Sigmoid colon (tissue), 7 donors: ENCODE results near the gene PKMYT1. TPM values are rescaled to one million over a fixed set of nuclear protein-coding genes. Genes with fewer than 3 reads are reported as not detected.

ENCODE experiments used
- DNase-seq: peaks from one replicate; pipeline ENCODE4 v3.0.0-alpha.2; 2019
- H3K27ac ChIP-seq, 4 donors: fragments of 200-600 bp; sonication (generic); one replicate each; pipeline ENCODE4 v1.5.1; 2016 to 2019; ENCODE audit warnings: mild to moderate bottlenecking in 1 of 4
- H3K27me3 ChIP-seq, 3 donors: fragments of 200-600 bp; sonication (generic); one replicate each; pipeline ENCODE4 v1.5.1; 2019; ENCODE audit warnings: mild to moderate bottlenecking in 1 of 3
- H3K36me3 ChIP-seq, 4 donors: fragments of 200-600 bp; sonication (generic); one replicate each; pipeline ENCODE4 v1.5.1; 2016 to 2019
- H3K4me1 ChIP-seq, 4 donors: fragments of 200-600 bp; sonication (generic); one replicate each; pipeline ENCODE4 v1.5.1; 2017 to 2019
- H3K4me3 ChIP-seq, 4 donors: fragments of 200-600 bp; sonication (generic); one replicate each; pipeline ENCODE4 v1.5.1; 2017 to 2019; ENCODE audit warnings: mild to moderate bottlenecking in 2 of 4, moderate library complexity in 1 of 4
- H3K9me3 ChIP-seq, 4 donors: fragments of 200-600 bp in 3 of 4; sonication (generic) in 3 of 4; one replicate each; pipeline versions ENCODE4 v1.5.1 to v1.6.1; 2013 to 2019
- EP300 ChIP-seq, 4 donors: sonication (generic); formaldehyde crosslinking; IDR thresholded peaks; one replicate each; pipeline ENCODE4 v1.6.1; 2017; ENCODE audit warnings: antibody characterized with exemption in 4 of 4
- POLR2A ChIP-seq, 2 donors: fragments of 450-650 bp; IDR thresholded peaks; one replicate each; pipeline ENCODE4 v1.6.1; 2016; ENCODE audit warnings: antibody characterized with exemption in 2 of 2, mild to moderate bottlenecking in 2 of 2, moderate library complexity in 2 of 2
- POLR2AphosphoS5 ChIP-seq, 4 donors: sonication (generic); formaldehyde crosslinking; IDR thresholded peaks; one replicate each; pipeline ENCODE4 v1.6.1; 2017; ENCODE audit warnings: antibody characterized with exemption in 4 of 4
- WGBS, 2 donors: extraction: QIAGEN DNeasy Blood & Tissue Kit; methylation state at CpG; one replicate each; pipeline ENCODE4 v1.1.7; 2013; 5-methylcytosine and 5-hydroxymethylcytosine counted together
- intact Hi-C: fragments of 100-400 bp; cut with DNase I; formaldehyde crosslinking; loops from one replicate; pipeline ENCODE4 v1.15.1; 2023
- polyA plus RNA-seq, 3 donors: library from polyadenylated mRNA; stranded (reverse); fragments of 200-250 nt; gene quantifications; one replicate each; pipeline ENCODE4 v1.2.3, GENCODE V29; 2013
- total RNA-seq, 4 donors: library from RNA; depleted of rRNA; stranded (reverse); fragments of >200 nt; gene quantifications; one replicate each; pipeline ENCODE4 v1.1.0, GENCODE V29; 2016
- TF ChIP-seq, protein P1 (sequence below), 4 experiments: fragments of 450-650 bp in 3 of 4; fragments of 200-600 bp in 1 of 4; IDR thresholded peaks; one replicate each; pipeline ENCODE4 v1.5.1; 2016 to 2019; ENCODE audit warnings: antibody characterized with exemption in 4 of 4, mild to moderate bottlenecking in 3 of 4, moderate library complexity in 2 of 4
- donor health status: healthy with polysubstance abuse.
- donor health status: Bipolar disorder and iron deficiency.
- donor health status: healthy.

The PKMYT1 gene
- total and polyA plus RNA-seq, 7 donors, result 0.95 to 33.1 (median 2.9) TPM; not detected in 3

DNA sequence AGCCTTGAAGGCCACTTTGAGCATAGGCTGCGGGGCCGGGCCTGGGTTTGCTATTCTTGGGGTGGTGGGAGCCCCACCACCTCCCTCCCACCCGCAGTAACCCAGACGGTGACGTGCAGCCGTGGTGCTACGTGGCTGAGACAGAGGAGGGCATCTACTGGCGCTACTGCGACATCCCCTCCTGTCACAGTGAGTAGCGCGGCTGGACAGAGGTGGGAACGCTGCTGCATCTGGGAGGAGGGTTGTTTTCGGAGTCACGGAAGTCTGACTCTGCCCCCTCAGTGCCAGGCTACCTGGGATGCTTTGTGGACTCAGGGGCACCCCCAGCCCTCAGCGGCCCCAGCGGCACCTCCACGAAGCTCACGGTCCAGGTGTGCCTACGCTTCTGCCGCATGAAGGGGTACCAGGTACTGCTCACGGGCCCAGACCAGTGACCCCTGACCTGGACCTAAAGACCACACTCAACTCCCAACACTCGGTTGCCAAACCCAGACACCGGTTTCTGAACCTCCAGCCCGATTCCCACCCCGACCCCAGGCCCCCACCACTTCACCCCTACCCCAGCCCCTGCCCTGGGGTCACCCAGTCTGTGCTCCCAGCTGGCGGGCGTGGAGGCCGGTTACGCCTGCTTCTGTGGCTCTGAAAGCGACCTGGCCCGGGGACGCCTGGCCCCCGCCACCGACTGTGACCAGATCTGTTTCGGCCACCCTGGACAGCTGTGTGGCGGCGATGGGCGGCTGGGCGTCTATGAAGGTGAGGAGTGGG is 14.0 kb downstream of the PKMYT1 start:
- intact Hi-C loops, result no loop called here
- peaks cover 0 to 69% (median 60%) of the 10 kb centered on the region in 4 donors for H3K4me1 ChIP-seq
- no peak for DNase-seq
- H3K27ac ChIP-seq, result no peak overlapping the region
- WGBS, 2 donors, result 39 to 53% methylated on average over 39 of the region's 39 CpGs
- no peaks in the 10 kb centered on the region for H3K36me3 ChIP-seq
- TF ChIP-seq POLR2A (IDR thresholded peaks at IDR 0.05), result no peak
- no peak for TF ChIP-seq POLR2AphosphoS5 (IDR thresholded peaks at IDR 0.05)
- TF ChIP-seq, protein P1, sequence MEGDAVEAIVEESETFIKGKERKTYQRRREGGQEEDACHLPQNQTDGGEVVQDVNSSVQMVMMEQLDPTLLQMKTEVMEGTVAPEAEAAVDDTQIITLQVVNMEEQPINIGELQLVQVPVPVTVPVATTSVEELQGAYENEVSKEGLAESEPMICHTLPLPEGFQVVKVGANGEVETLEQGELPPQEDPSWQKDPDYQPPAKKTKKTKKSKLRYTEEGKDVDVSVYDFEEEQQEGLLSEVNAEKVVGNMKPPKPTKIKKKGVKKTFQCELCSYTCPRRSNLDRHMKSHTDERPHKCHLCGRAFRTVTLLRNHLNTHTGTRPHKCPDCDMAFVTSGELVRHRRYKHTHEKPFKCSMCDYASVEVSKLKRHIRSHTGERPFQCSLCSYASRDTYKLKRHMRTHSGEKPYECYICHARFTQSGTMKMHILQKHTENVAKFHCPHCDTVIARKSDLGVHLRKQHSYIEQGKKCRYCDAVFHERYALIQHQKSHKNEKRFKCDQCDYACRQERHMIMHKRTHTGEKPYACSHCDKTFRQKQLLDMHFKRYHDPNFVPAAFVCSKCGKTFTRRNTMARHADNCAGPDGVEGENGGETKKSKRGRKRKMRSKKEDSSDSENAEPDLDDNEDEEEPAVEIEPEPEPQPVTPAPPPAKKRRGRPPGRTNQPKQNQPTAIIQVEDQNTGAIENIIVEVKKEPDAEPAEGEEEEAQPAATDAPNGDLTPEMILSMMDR (IDR thresholded peaks at IDR 0.05), result no peak
- no peak for TF ChIP-seq EP300 (IDR thresholded peaks at IDR 0.05)
- H3K9me3 ChIP-seq, result no peaks in the 10 kb centered on the region
- H3K27me3 ChIP-seq, result peaks cover 63 to 95% (median 88%) of the 10 kb centered on the region in 3 donors
- peak overlapping the region in 2 of 4 donors; percentile 11 to 21 for H3K4me3 ChIP-seq

- TF ChIP-seq POLR2A (IDR thresholded peaks at IDR 0.05) (no peak), EP300 (IDR thresholded peaks at IDR 0.05) (no peak), POLR2AphosphoS5 (IDR thresholded peaks at IDR 0.05) (no peak)
- TF ChIP-seq, protein P1 (IDR thresholded peaks at IDR 0.05), result no peak
- no peak for DNase-seq
- intact Hi-C loops, result no loop called here
- H3K9me3 ChIP-seq, result no peaks in the 10 kb centered on the region
- H3K27ac ChIP-seq, result no peak overlapping the region
- peaks cover 0 to 60% (median 51%) of the 10 kb centered on the region in 4 donors for H3K4me1 ChIP-seq
- H3K36me3 ChIP-seq, result no peaks in the 10 kb centered on the region
- H3K4me3 ChIP-seq, result peak overlapping the region in 2 of 4 donors; percentile 21 to 29
- 0 to 1% methylated on average over 68 of the region's 68 CpGs for WGBS, 2 donors
- peaks cover 63 to 93% (median 92%) of the 10 kb centered on the region in 3 donors for H3K27me3 ChIP-seq
These were observed 15.5 kb downstream of the PKMYT1 start for GRCh38 chr16:2964475-2965336.

DNA sequence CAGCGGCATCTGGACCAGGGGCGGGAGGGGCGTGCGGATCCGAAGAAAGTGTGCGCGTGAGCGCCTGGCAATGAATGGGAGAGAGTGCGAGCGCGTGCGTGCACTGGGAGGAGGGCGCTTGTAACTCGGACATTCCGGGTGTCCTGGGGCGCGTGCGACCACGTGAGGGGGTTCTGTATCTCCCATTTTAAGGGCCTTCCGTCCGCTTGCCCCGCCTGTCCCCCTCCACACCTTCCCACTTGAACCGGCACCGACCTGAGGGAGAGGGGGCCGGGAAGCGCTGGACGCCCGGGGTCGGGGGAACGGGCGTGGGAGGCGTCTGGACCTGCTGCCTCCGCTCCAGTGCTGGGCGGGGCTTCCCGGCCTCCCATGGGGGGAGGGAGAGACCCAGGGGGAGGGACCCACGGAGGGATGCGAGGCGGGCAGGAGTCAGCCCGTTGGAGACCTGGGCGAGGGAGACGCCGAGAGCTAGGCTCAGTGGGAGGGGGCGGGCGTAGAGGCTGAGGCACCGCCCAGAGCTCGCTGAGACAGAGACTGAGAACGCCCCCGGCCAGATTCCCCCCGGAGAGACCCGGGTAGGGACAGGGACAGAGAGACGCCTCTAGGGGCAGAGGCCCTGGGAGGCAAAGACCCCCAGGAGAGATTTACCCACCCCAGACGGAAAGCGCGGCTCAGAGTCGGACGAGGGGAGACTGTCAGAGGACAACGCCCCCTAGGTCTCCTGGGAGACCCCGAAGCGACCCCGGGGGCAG is 16.3 kb downstream of the PKMYT1 start, which contains the start of gene KREMEN2:
Gene KREMEN2 (plus strand): TSS at position 553 of the 752 bp plus-strand sequence. CDS start 246 bp downstream, outside the sequence.
- Histone ChIP-seq H3K27ac (no peak within 1 kb of the TSS), H3K4me3 (peak within 1 kb of the TSS in 2 of 4 donors; percentile 21 to 29), H3K4me1 (peaks cover 0 to 55% (median 45%) of the 10 kb centered on the region in 4 donors), H3K9me3 (no peaks in the 10 kb centered on the region), H3K36me3 (no peaks in the 10 kb centered on the region), H3K27me3 (peaks cover 63 to 92% (median 90%) of the 10 kb centered on the region in 3 donors)
- intact Hi-C loops, result no loop called here
- no peak for DNase-seq
- TF ChIP-seq POLR2A (IDR thresholded peaks at IDR 0.05) (no peak), POLR2AphosphoS5 (IDR thresholded peaks at IDR 0.05) (no peak), EP300 (IDR thresholded peaks at IDR 0.05) (no peak)
- TF ChIP-seq, protein P1 (IDR thresholded peaks at IDR 0.05), result no peak
- 0 to 1% methylated on average over 60 of the region's 60 CpGs for WGBS, 2 donors

DNA sequence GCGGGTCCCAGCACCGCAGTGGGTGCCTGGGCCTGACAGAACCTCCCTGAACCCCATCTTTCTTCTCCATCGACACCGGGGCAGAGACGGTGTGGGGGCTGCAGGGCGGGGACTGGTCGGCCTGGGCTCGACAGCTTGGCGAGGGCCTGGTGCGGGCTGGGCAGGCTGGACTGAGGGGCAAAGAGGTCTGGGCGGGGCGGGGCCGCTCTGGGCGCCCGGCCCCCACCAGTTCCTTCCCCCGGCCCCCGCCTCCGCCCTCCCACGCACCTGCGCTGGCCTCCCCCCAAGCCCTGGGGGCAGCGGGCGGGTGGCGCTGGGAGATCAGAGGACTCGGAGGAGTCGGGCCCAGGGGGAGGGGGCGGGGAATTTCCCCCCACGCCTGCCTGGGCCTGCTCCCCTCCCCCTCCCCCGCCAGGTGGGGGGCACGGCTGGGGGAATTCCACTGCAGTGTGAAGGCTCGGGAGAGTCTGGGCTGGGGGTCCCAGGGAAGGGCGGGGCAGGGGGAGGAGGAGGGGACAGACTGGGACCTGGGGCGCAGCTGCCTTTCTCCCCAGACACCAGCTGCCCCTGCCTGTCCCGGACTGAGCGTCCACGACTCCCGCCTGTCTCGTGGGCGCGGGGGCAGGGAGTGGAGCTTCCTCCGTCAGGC is 17.0 kb downstream of the PKMYT1 start:
- H3K9me3 ChIP-seq, result no peaks in the 10 kb centered on the region
- 2% methylated on average over 39 to 40 of the region's 40 CpGs for WGBS, 2 donors
- no peaks in the 10 kb centered on the region for H3K36me3 ChIP-seq
- DNase-seq, result no peak
- peaks cover 62 to 93% (median 85%) of the 10 kb centered on the region in 3 donors for H3K27me3 ChIP-seq
- TF ChIP-seq POLR2AphosphoS5 (IDR thresholded peaks at IDR 0.05) (no peak), EP300 (IDR thresholded peaks at IDR 0.05) (no peak), POLR2A (IDR thresholded peaks at IDR 0.05) (no peak)
- TF ChIP-seq, protein P1 (IDR thresholded peaks at IDR 0.05), result no peak
- H3K4me1 ChIP-seq, result peaks cover 0 to 48% (median 38%) of the 10 kb centered on the region in 4 donors
- H3K27ac ChIP-seq, result no peak overlapping the region
- peak overlapping the region in 2 of 4 donors; percentile 21 to 29 for H3K4me3 ChIP-seq
- intact Hi-C loops, result no loop called here
